EH (cell line): Measurements from ENCODE around the gene FOXR1.
"Not testable (repeated sequence)": the region's sequence is repeated elsewhere in the genome, so short reads cannot be mapped to it uniquely, and the experiment has no call there.

ENCODE experiments used
- DNase-seq: peaks from one replicate; pipeline ENCODE4 v3.0.0-alpha.2; 2015; ENCODE audit warnings: low read depth

The FOXR1 gene

GRCh38 chr11:118997627-118998387 lies 26.2 kb downstream of the FOXR1 start, which contains the start of gene CENATAC:
CENATAC (plus strand) TSS chr11:118998138; CDS start chr11:118998198, 60 bp downstream.
- peak; percentile 89 for DNase-seq

GRCh38 chr11:118998388-118998717 lies 26.8 kb downstream of the FOXR1 start:
- DNase-seq, result no peak

DNA sequence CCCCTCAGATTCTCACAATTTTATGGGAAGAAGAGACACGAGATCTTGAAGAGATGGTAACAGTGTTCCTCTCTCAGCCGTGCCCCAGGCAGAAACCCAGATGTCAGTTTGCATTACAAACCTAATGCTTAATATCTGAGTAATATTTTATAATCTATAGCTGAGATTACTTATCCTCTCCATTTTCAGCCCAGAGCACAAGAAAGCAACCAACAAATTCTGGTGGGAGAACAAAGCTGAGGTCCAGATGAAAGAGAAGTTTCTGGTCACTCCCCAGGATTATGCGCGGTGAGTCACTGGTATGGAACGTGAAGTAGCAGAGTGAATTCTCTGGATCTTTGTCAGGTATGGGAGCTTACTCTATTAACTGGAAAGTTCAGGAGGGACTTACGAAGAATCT lies 27.3 kb downstream of the FOXR1 start:
- DNase-seq, result peak; percentile 83

DNA sequence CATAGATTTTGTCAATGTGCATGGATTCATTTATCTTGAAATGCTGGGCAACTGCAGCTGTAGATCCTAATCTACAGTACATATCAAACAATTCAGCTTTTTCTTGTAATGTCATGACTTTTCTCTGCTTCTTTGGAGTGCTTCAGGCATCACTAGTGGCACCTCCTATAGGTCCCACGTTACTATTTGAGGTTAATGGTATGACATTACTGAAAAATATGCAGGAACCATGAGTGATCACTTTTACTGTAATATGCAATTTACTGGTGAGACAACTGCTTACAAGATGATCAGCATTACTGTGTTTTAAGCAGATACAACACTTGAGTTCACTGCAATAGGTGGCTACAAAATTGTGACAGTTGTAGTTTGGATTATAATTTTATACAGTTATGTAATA lies 29.3 kb downstream of the FOXR1 start:
- DNase-seq, result peak; percentile 77

GRCh38 chr11:119006656-119007055 lies 35.1 kb downstream of the FOXR1 start:
- no peak for DNase-seq

DNA sequence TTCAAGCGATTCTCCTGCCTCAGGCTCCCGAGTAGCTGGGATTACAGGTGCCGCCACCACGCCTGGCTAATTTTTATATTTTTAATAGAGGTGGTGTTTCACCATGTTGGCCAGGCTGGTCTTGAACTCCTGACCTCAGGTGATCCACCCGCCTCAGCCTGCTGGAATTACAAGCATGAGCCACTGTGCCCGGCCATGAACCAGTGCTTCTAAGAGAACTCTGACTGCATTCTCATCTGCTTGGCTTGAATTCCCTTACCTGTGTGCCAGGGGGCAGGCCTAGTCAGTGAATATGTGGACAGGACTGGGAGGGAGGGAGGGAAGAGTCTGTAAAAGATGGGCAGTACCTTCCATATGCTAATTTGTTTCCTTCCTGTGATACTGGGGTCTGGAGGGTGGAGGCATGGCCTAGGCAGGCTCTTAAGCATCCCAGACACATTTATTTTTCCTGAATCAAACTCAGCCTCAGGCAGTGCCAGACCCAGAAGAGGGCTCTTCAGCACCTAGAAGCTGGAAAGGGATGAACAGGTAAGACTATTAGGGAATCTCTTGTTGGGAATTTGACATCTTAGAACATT lies 40.0 kb downstream of the FOXR1 start:
- no peak for DNase-seq

- no peak for DNase-seq
Measured at GRCh38 chr11:119012629-119013170, 41.1 kb downstream of the FOXR1 start.

GRCh38 chr11:119014209-119014924 lies 42.8 kb downstream of the FOXR1 start:
- DNase-seq, result no peak

DNA sequence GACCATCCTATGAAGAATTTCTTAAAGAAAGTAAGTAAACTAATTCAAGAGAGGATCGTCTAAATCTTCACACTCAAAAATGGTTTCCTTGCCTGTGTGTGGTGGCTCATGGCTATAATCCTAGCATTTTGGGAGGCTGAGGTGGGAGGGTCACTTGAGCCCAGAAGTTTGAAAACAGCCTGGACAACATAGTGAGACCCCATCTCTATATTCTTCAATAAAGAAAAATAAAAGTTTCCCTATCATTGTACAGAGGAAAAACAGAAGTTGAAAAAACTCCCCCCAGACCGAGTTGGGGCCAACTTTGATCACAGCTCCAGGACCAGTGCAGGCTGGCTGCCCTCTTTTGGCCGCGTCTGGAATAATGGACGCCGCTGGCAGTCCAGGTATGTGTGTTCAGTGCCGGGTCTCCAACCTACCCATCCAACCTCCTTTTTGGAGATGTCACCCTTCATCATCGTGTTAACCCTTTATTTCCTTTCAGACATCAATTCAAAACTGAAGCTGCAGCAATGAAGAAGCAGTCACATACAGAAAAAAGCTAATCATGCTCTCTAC lies 43.6 kb downstream of the FOXR1 start:
- DNase-seq, result peak; percentile 26

DNA sequence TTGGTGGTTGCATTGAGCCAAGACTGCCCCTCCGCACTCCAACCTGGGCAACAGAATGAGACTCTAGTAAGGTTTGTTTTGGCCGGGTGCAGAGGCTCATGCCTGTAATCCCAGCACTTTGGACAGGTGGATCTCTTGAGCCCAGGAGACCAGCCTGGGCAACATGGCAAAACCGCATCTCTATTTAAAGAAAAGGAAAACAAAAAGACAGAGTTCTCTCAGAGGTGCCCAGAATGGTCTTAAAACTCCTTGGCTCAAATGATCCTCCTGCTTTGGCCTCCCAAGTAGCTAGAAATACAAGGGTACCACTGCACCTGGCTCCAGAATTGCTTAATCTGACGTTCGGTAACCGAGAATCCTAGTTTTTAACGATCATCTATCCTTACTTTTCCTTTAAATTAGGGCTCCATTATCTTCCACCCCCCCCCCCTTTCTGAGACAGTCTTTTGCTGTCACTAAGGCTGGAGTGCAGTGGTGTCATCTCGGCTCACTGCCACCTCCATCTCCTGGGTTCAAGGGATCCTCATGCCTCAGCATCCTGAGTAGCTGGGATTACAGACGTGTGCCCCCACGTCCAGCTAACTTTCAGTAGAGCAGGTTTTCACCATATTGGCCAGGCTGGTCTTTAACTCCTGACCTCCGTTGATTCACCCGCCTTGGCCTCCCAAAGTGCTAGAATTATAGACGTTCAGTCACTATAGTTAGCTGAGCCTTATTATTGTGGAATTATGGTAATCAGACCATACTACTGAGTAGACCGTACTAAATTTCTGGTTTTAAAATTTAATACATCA lies 44.9 kb downstream of the FOXR1 start:
- DNase-seq, result no peak

DNA sequence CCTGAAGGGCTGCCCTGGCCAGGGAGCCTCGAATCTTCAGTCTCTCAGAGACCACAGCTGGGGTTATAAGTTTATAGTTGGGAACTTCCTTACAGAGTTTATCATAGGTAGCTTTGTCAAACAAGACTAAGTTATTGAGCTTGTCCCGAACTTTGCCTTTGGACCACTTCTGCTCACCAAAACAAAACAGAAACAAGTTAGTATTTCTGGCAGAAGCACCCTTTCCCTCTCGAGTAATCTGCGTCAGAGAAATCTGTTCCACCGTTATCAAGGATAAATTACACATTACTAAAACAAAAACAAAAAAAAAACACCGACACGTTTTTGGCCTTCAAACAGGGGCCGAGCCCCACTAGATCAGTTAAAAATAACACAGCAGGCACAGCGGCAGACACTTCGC lies 45.8 kb downstream of the FOXR1 start:
- not testable (repeated sequence) for DNase-seq

DNA sequence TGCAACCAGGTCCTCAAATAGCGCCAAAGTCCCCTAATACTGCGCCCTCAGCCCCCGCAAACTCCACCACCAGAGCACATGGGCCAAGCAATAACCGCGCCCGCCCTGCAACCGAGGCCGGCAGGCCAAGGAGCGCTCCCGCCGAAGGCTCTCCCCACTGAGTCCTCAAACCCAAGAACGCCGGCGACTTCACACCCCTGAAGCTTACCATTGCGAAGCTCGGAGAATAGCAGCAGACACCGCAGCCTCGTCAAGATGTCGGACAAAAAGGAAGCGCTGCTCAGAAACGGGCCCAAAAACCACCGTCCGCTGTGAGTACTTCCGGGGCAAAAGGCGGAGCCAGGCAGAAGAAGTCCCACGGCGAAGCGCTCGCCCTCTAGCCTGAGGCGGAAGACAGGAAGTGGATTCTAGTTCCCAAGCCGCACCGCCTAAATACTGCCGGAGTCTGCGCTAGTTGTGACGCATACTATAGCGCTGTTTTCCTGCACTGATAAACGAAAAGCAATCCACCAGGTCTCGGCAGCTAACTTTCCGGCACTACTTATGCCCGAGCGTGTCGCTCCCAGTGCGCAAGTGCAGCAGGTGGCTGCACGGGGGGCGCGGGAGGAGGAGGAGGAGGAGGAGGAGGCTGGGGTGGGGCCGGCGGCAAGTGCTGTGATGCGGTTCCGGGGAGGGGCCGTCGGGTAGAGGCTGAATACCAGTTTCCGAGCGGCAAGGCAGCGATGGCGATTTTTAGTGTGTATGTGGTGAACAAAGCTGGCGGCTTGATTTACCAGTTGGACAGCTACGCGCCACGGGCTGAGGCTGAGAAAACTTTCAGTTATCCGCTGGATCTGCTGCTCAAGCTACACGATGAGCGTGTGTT lies 46.7 kb downstream of the FOXR1 start, which contains the start of the genes RPS25 and TRAPPC4:
TSS of gene RPS25 (minus strand) at position 270 of the 865 bp plus-strand sequence. CDS start at position 211, 59 bp downstream.
TSS of gene TRAPPC4 (plus strand) at position 693 of the 865 bp plus-strand sequence. CDS start at position 723, 30 bp downstream.
- peak; percentile 97 for DNase-seq

DNA sequence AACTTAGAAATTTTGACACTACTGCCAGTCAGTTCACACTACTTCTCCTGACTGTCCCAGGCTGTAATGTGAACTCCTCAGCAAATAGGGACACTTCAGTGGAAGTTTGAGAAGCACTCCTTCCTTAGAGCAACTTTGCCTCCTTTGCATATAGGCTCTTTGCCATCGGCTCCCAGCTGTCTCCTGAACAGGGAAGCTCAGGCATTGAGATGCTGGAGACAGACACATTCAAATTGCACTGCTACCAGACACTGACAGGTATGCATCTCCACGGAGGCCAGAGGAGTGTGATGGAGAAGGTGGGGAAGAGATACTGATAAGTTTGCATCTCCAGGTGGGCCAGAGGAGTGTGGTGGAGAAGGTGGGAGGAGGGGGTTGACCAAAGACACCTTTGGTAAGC lies 48.4 kb downstream of the FOXR1 start:
- peak; percentile 15 for DNase-seq

DNA sequence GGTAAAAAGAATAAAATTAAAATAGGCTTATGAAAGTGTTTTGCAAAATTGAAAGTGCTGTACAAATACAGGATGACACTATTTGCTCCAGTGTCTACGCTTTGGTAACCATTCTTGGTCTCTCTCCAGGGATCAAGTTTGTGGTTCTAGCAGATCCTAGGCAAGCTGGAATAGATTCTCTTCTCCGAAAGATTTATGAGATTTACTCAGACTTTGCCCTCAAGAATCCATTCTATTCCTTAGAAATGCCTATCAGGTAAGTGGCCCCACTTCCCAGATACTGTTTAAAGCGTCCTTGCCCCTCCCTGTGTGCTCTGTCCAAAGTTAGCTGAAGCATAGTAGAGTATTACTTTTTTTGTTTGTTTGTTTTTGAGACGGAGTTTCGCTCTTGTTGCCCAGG lies 50.1 kb downstream of the FOXR1 start:
- no peak for DNase-seq

GRCh38 chr11:119023741-119024140 lies 52.2 kb downstream of the FOXR1 start:
- peak; percentile 82 for DNase-seq

GRCh38 chr11:119024430-119025098 lies 53.0 kb downstream of the FOXR1 start:
- no peak for DNase-seq

DNA sequence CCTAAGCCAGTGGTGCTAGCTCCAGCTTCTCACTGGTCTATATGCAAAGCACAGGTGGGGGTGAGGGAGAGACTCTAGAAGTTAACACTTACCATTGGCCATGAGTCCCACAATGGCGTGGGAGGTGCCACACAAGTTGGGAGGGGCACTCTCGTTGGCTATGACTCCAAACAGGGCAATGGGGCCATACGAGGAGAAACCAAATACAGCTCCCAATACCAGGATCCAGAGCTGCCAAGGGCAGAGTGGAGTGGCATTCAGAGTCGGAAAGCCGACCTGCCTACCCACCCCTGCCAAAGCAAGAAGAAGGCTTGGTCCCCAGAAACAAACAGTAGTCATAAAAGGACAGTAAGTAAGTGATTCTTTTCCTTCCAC lies 53.5 kb downstream of the FOXR1 start:
- no peak for DNase-seq

DNA sequence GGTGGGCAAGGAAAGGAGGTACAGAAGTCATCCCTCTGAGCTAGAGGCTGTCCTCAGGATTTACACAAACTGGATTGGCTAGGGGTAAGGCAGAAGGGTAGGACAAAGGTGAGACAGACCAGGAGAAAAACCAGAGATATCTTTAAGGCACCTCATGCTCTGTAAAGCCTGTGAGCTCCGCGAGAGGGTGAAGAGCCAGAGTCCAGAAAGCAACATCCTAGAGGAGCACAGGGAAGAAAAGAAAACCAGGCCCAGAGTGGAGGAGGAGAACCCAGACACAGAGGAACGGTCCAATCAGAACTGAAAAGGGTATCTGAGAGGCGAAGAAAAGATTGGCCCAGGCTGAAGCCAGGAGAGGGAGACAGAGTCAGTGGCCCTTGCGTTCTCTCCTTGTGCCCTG lies 54.0 kb downstream of the FOXR1 start:
- no peak for DNase-seq

DNA sequence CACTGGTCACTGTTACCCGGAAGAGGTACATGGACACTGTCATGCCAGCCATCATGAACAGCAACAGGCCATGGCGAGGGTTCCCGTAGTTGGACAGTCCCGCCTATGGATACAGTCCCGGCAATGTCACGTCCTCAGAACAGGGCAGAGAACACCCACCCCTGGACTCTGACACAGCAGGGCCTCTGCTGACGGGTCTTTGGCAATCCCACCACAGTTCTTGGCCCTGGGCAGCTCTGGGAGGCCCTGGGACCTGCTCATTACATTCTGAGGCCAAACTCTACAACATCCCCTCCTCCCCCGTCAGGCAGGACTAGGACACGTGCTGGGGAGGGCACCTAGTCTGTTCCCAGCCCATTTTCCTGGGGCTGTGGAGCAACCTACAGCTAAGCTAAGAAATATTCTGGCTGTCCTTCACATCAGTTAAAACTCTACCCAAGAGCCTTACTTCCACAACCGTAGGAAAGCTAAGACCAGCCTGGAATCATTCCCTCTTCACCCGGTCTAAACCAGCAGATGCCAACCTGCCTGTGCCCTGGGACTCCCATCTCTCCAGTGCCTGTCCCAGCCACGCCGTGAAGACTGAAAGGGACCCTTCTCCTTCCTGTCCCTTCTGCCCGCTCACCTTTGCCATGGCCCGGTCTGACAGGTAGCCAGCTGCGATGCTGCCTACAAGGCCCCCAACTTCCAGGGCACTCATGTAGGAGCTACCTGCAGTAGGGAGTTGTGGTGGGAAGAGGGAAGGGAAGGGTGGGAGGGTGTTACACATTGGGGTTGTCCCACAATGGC lies 54.6 kb downstream of the FOXR1 start:
- no peak for DNase-seq
